Colon (tissue), 2 donors: Measurements from ENCODE around the gene CHAF1A.

Experiments used
- FAIRE-seq: peaks from 2 replicates; lab custom pipeline; 2012; peaks lifted over from hg19 to GRCh38; lab: Jason Lieb, UNC
- donor health status: control.
- donor health status: control.

The CHAF1A gene

GRCh38 chr19:4379383-4380253 is 22.8 kb upstream of the CHAF1A start:
- FAIRE-seq, result no peak

GRCh38 chr19:4380254-4380727 is 22.1 kb upstream of the CHAF1A start:
- no peak for FAIRE-seq

- no peak for FAIRE-seq
These were observed 17.0 kb upstream of the CHAF1A start for GRCh38 chr19:4385291-4386040.

GRCh38 chr19:4386041-4386782 is 16.2 kb upstream of the CHAF1A start:
- no peak for FAIRE-seq

GRCh38 chr19:4388337-4389063 is 13.9 kb upstream of the CHAF1A start:
- FAIRE-seq, result no peak

GRCh38 chr19:4389064-4389375 is 13.4 kb upstream of the CHAF1A start:
- no peak for FAIRE-seq

GRCh38 chr19:4389511-4390016 is 12.9 kb upstream of the CHAF1A start:
- no peak for FAIRE-seq

- FAIRE-seq, result no peak
These were observed 12.3 kb upstream of the CHAF1A start for GRCh38 chr19:4390017-4390566.

- FAIRE-seq, result no peak
These were observed 11.7 kb upstream of the CHAF1A start for GRCh38 chr19:4390567-4391305.

GRCh38 chr19:4391306-4391693 is 11.1 kb upstream of the CHAF1A start:
- no peak for FAIRE-seq

GRCh38 chr19:4391701-4392483 is 10.5 kb upstream of the CHAF1A start:
- no peak for FAIRE-seq

GRCh38 chr19:4393947-4394590 is 8.4 kb upstream of the CHAF1A start:
- no peak for FAIRE-seq

GRCh38 chr19:4396949-4397783 is 5.3 kb upstream of the CHAF1A start:
- FAIRE-seq, result no peak

GRCh38 chr19:4399812-4400134 is 2.7 kb upstream of the CHAF1A start:
- FAIRE-seq, result no peak

- no peak for FAIRE-seq
These were observed 2.1 kb upstream of the CHAF1A start, which contains the start of gene SH3GL1 for GRCh38 chr19:4400135-4400936. Gene SH3GL1 (minus strand): TSS chr19:4400547. CDS start chr19:4400368, 179 bp downstream.

GRCh38 chr19:4401769-4402170 is 670 bp upstream of the CHAF1A start:
- no peak for FAIRE-seq

- FAIRE-seq, result no peak
These were observed 743 bp downstream of the CHAF1A start for GRCh38 chr19:4403005-4403761.
